Measurements from ENCODE around the gene ZBTB44. TPM values are rescaled to one million over a fixed set of nuclear protein-coding genes. Genes with fewer than 3 reads are reported as not detected.

Gene ZBTB44
- total and polyA plus RNA-seq, 7 donors: 9.2 to 162 (median 73.0) TPM

DNA sequence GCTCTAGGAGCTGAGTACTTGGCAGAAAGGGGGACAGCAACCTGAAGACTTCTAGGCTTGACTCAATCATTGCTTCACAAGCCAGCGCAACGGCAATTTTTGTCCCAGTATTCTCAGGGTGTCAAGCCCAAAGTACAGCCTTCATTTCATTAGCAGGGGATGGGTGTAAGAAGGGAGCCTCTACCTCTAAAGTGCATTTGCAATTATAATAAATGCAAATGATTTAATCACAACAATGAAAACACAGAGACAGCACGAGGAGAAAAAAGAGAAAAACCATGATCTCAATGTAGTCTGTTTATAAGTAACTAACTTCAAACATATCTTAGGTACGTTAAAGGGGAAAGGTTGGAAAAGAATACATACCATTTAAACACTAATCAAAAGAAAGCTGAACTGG lies 34.7 kb downstream of the ZBTB44 start:
- H3K27me3 ChIP-seq: no peaks in the 10 kb centered on the region
- 83 to 95% methylated on average over 4 of the region's 4 CpGs for WGBS, 2 donors
- no peaks in the 10 kb centered on the region for H3K9me3 ChIP-seq
- H3K27ac ChIP-seq: no peak overlapping the region
- no peak for DNase-seq
- no peaks in the 10 kb centered on the region for H3K4me1 ChIP-seq
- H3K4me3 ChIP-seq: no peak overlapping the region
- TF ChIP-seq CTCF (IDR thresholded peaks at IDR 0.05) (no peak), EP300 (IDR thresholded peaks at IDR 0.05) (no peak), POLR2A (IDR thresholded peaks at IDR 0.05) (no peak)
- H3K36me3 ChIP-seq: no peaks in the 10 kb centered on the region
- intact Hi-C loops (cut with DNase I): no loop called here

GRCh38 chr11:130278745-130279144 lies 36.0 kb downstream of the ZBTB44 start:
- Histone ChIP-seq H3K4me1 (no peaks in the 10 kb centered on the region), H3K36me3 (no peaks in the 10 kb centered on the region), H3K27ac (no peak overlapping the region), H3K9me3 (no peaks in the 10 kb centered on the region), H3K4me3 (no peak overlapping the region), H3K27me3 (no peaks in the 10 kb centered on the region)
- intact Hi-C loops (cut with DNase I): no loop called here
- DNase-seq: no peak
- TF ChIP-seq POLR2AphosphoS5 (IDR thresholded peaks at IDR 0.05) (no peak), EP300 (IDR thresholded peaks at IDR 0.05) (no peak), POLR2A (IDR thresholded peaks at IDR 0.05) (no peak), CTCF (IDR thresholded peaks at IDR 0.05) (no peak)
- WGBS, 2 donors: 95 to 98% methylated on average over 1 of the region's 1 CpG

DNA sequence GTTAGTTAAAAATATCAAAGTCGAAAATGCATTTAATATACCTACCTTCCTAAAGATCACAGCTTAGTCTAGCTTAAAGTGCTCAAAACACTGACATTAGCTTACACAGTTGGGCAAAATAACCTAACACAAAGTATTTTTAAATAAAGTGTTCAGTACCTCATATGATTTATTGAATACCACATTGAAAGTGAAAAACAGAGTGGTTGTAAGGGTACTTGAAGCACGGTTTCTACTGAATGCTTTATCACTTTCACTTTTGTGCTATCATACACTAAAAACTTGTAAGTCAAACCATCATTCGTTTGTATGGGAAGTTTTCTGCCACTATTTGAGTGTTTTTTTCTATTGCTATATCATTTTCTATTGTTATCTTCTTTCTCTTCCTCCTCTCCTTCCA lies 36.6 kb downstream of the ZBTB44 start:
- no peak for DNase-seq
- H3K4me3 ChIP-seq: no peak overlapping the region
- no peak overlapping the region for H3K27ac ChIP-seq
- no peaks in the 10 kb centered on the region for H3K4me1 ChIP-seq
- WGBS, 2 donors: 83 to 91% methylated on average over 3 of the region's 3 CpGs
- intact Hi-C loops (cut with DNase I): no loop called here
- H3K36me3 ChIP-seq: no peaks in the 10 kb centered on the region
- TF ChIP-seq EP300 (IDR thresholded peaks at IDR 0.05) (no peak), POLR2A (IDR thresholded peaks at IDR 0.05) (no peak), POLR2AphosphoS5 (IDR thresholded peaks at IDR 0.05) (no peak), CTCF (IDR thresholded peaks at IDR 0.05) (no peak)
- no peaks in the 10 kb centered on the region for H3K27me3 ChIP-seq
- no peaks in the 10 kb centered on the region for H3K9me3 ChIP-seq

- 63 to 94% methylated on average over 2 of the region's 2 CpGs for WGBS, 2 donors
- peaks cover 0 to 13% (median 2%) of the 10 kb centered on the region in 4 donors for H3K36me3 ChIP-seq
- H3K4me1 ChIP-seq: no peaks in the 10 kb centered on the region
- TF ChIP-seq POLR2A (IDR thresholded peaks at IDR 0.05): no peak
- no peak for TF ChIP-seq POLR2AphosphoS5 (IDR thresholded peaks at IDR 0.05)
- TF ChIP-seq EP300 (IDR thresholded peaks at IDR 0.05): no peak
- no peak for TF ChIP-seq CTCF (IDR thresholded peaks at IDR 0.05)
- no peak for DNase-seq
- H3K27me3 ChIP-seq: no peaks in the 10 kb centered on the region
- no peak overlapping the region for H3K4me3 ChIP-seq
- no peak overlapping the region for H3K27ac ChIP-seq
- intact Hi-C loops (cut with DNase I): no loop called here
- no peaks in the 10 kb centered on the region for H3K9me3 ChIP-seq
Measured at GRCh38 chr11:130272336-130272735, 42.4 kb downstream of the ZBTB44 start.

- Histone ChIP-seq H3K9me3 (no peaks in the 10 kb centered on the region), H3K4me3 (no peak overlapping the region), H3K27ac (no peak overlapping the region), H3K4me1 (peaks cover 0 to 3% (median 0%) of the 10 kb centered on the region in 4 donors), H3K27me3 (no peaks in the 10 kb centered on the region), H3K36me3 (peaks cover 0 to 13% (median 2%) of the 10 kb centered on the region in 4 donors)
- intact Hi-C loops (cut with DNase I): no loop called here
- no peak for TF ChIP-seq CTCF (IDR thresholded peaks at IDR 0.05)
- WGBS, 2 donors: 56 to 81% methylated on average over 1 of the region's 1 CpG
- no peak for DNase-seq
Measured at GRCh38 chr11:130269326-130269943, 45.3 kb downstream of the ZBTB44 start.

Data from sigmoid colon (tissue), 7 donors.